SK-N-SH treated with all-trans-retinoic acid at 6 μM for 48 hours (cell line): ENCODE results near the gene PLAC8L1.

ENCODE experiments used
- ZNF565 ChIP-seq: fragments of 450-650 bp; formaldehyde crosslinking; conservative IDR thresholded peaks from 2 replicates; pipeline ENCODE4 v1.5.0; 2020; ENCODE audit warnings: low read depth, mild to moderate bottlenecking, moderate library complexity
- TF ChIP-seq, protein P1 (sequence below): fragments of 250-450 bp; sonication (Bioruptor Pico); IDR thresholded peaks from 2 replicates; pipeline ENCODE4 v1.5.1; 2020; ENCODE audit warnings: low read depth, mild to moderate bottlenecking, moderate library complexity

DNA sequence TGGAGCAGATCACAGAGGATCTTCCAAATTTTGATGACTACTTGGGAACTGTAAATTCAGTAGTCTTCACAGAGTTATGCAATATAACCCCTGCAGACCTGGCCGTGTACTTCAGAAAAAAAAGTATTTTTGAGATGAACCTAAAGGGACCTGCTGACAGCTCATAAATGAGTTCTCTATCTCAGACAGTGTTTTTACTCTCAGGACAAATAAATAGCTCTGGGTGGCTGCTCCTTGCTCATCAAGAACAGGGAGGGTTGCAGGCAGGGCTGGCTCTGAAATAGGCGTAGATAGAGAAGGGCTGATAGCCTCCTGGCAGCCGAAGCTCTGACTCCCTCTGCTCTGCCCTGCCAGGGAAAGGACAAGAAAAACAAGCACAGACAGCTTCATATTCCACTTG lies 64.8 kb downstream of the PLAC8L1 start:
- no peak for TF ChIP-seq ZNF565 (CRISPR knock-in tag)
- TF ChIP-seq, protein P1, sequence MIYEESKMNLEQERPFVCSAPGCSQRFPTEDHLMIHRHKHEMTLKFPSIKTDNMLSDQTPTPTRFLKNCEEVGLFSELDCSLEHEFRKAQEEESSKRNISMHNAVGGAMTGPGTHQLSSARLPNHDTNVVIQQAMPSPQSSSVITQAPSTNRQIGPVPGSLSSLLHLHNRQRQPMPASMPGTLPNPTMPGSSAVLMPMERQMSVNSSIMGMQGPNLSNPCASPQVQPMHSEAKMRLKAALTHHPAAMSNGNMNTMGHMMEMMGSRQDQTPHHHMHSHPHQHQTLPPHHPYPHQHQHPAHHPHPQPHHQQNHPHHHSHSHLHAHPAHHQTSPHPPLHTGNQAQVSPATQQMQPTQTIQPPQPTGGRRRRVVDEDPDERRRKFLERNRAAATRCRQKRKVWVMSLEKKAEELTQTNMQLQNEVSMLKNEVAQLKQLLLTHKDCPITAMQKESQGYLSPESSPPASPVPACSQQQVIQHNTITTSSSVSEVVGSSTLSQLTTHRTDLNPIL = no peak
